22Rv1 (cell line): ENCODE data around the gene NCS1.

ENCODE experiments used
- H3K27ac ChIP-seq: fragments of 450-650 bp; 2 replicates; pipeline ENCODE4 v1.5.1; 2017
- CTCF ChIP-seq: fragments of 450-650 bp; IDR thresholded peaks from 2 replicates; pipeline ENCODE4 v1.5.1; 2017; ENCODE audit warnings: mild to moderate bottlenecking
- ZFX ChIP-seq: fragments of 450-650 bp; IDR thresholded peaks from 2 replicates; pipeline ENCODE4 v1.6.1; 2017; ENCODE audit warnings: antibody characterized with exemption, borderline replicate concordance

Gene NCS1

GRCh38 chr9:130201399-130201873 is 29.2 kb downstream of the NCS1 start:
- TF ChIP-seq CTCF (no peak), ZFX (no peak)
- no peak overlapping the region for H3K27ac ChIP-seq

- H3K27ac ChIP-seq: no peak overlapping the region
Observed at GRCh38 chr9:130201974-130202373, 29.8 kb downstream of the NCS1 start.

GRCh38 chr9:130204341-130204740 is 32.1 kb downstream of the NCS1 start:
- no peak overlapping the region for H3K27ac ChIP-seq
- TF ChIP-seq CTCF (no peak), ZFX (no peak)

More at GRCh38 chr9:130201974-130202373, 29.8 kb downstream of the NCS1 start:
- no peak for TF ChIP-seq CTCF
- TF ChIP-seq ZFX: no peak

GRCh38 chr9:130204959-130205358 is 32.8 kb downstream of the NCS1 start:
- no peak overlapping the region for H3K27ac ChIP-seq
- no peak for TF ChIP-seq CTCF
- no peak for TF ChIP-seq ZFX

GRCh38 chr9:130205912-130206311 is 33.7 kb downstream of the NCS1 start:
- TF ChIP-seq ZFX (no peak), CTCF (no peak)
- no peak overlapping the region for H3K27ac ChIP-seq

- TF ChIP-seq ZFX: no peak
- no peak for TF ChIP-seq CTCF
- H3K27ac ChIP-seq: no peak overlapping the region
Observed at GRCh38 chr9:130206579-130206978, 34.4 kb downstream of the NCS1 start.

GRCh38 chr9:130207241-130207992 is 35.2 kb downstream of the NCS1 start:
- no peak for TF ChIP-seq ZFX
- TF ChIP-seq CTCF: no peak
- H3K27ac ChIP-seq: no peak overlapping the region
